Calu3 (cell line): ENCODE results near the gene PLAC1. TPM values are rescaled to one million over a fixed set of nuclear protein-coding genes. Genes with fewer than 3 reads are reported as not detected.

ENCODE experiments used
- BruUV-seq: library from RNA; stranded (reverse); fragments of 400-500 nt; replicated peaks from 2 replicates; lab custom pipeline; 2021; lab: Mats Ljungman, UMichigan
- CTCF ChIA-PET: fragments of 300-600 bp; sonication (Branson Sonifier 250); formaldehyde crosslinking; loops from one replicate; lab custom pipeline; 2022; ENCODE audit warnings: antibody characterized with exemption; lab: Charles Lee
- DNase-seq: peaks from one replicate; pipeline ENCODE4 v3.0.0; 2022
- H3K27ac Mint-ChIP-seq: one replicate; pipeline ENCODE4 v1.8.0; 2022; ENCODE audit warnings: mixed read lengths; ENCODE audit not compliant: unreplicated experiment
- H3K27me3 Mint-ChIP-seq: one replicate; pipeline ENCODE4 v1.8.0; 2022; ENCODE audit warnings: mixed read lengths; ENCODE audit not compliant: unreplicated experiment
- H3K36me3 Mint-ChIP-seq: one replicate; pipeline ENCODE4 v1.8.0; 2022; ENCODE audit warnings: mild to moderate bottlenecking, moderate library complexity, mixed read lengths; ENCODE audit not compliant: insufficient read depth, unreplicated experiment
- H3K4me1 Mint-ChIP-seq: one replicate; pipeline ENCODE4 v1.8.0; 2022; ENCODE audit warnings: mild to moderate bottlenecking, low read depth, mixed read lengths; ENCODE audit not compliant: unreplicated experiment
- H3K4me3 Mint-ChIP-seq: one replicate; pipeline ENCODE4 v1.8.0; 2022; ENCODE audit warnings: mild to moderate bottlenecking, low read depth, moderate library complexity, mixed read lengths; ENCODE audit not compliant: unreplicated experiment
- H3K9me3 Mint-ChIP-seq: one replicate; pipeline ENCODE4 v1.8.0; 2022; ENCODE audit warnings: low read depth, mixed read lengths; ENCODE audit not compliant: unreplicated experiment
- intact Hi-C: fragments of 100-400 bp; cut with micrococcal nuclease; formaldehyde crosslinking; loops from one replicate; pipeline ENCODE4 v1.10.0; 2022; ENCODE audit not compliant: unreplicated experiment
- total RNA-seq: library from RNA; stranded (reverse); gene quantifications from 2 replicates; pipeline ENCODE4 v1.2.3, GENCODE V29; 2022
- TF ChIP-seq, protein P1 (sequence below): fragments of 200-600 bp; IDR thresholded peaks from one replicate; pipeline ENCODE4 v1.8.0; 2022; ENCODE audit warnings: antibody characterized with exemption; ENCODE audit not compliant: unreplicated experiment

Gene PLAC1
- total RNA-seq, 1 experiment from 2014 or later = not detected

GRCh38 chrX:134694333-134695322, 36.4 kb upstream of the PLAC1 start:
- TF ChIP-seq, protein P1, sequence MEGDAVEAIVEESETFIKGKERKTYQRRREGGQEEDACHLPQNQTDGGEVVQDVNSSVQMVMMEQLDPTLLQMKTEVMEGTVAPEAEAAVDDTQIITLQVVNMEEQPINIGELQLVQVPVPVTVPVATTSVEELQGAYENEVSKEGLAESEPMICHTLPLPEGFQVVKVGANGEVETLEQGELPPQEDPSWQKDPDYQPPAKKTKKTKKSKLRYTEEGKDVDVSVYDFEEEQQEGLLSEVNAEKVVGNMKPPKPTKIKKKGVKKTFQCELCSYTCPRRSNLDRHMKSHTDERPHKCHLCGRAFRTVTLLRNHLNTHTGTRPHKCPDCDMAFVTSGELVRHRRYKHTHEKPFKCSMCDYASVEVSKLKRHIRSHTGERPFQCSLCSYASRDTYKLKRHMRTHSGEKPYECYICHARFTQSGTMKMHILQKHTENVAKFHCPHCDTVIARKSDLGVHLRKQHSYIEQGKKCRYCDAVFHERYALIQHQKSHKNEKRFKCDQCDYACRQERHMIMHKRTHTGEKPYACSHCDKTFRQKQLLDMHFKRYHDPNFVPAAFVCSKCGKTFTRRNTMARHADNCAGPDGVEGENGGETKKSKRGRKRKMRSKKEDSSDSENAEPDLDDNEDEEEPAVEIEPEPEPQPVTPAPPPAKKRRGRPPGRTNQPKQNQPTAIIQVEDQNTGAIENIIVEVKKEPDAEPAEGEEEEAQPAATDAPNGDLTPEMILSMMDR = no peak
- Mint-ChIP-seq H3K27ac (no peak overlapping the region), H3K4me3 (no peak overlapping the region), H3K36me3 (no peaks in the 10 kb centered on the region), H3K9me3 (no peaks in the 10 kb centered on the region), H3K27me3 (no peaks in the 10 kb centered on the region), H3K4me1 (no peaks in the 10 kb centered on the region)
- BruUV-seq = no TSS peak
- CTCF ChIA-PET = no interaction called here
- DNase-seq = no peak
- intact Hi-C loops = no loop called here

DNA sequence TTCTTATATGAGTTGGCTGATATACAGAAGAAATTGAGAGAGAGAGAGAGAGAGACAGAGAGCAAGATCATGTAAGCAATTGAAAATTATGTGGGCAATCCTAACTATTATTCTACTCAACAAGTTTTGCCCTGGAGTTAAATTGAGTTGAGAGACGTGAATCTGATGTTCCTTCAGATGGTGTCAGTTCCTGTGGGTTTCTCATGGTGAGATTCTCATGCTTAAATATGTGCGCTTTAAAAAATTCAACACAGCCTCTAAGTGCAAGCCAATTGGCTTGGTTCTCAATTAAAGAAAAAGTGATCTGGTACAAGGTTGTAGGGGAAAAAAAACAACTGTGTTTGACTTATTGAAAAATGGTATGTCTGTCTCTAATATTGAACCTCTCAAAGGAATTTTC, 35.4 kb upstream of the PLAC1 start:
- Mint-ChIP-seq H3K36me3 (no peaks in the 10 kb centered on the region), H3K4me3 (no peak overlapping the region), H3K9me3 (no peaks in the 10 kb centered on the region), H3K4me1 (no peaks in the 10 kb centered on the region), H3K27me3 (no peaks in the 10 kb centered on the region), H3K27ac (no peak overlapping the region)
- CTCF ChIA-PET = no interaction called here
- intact Hi-C loops = no loop called here
- TF ChIP-seq, protein P1 = no peak
- no TSS peak for BruUV-seq
- DNase-seq = no peak

DNA sequence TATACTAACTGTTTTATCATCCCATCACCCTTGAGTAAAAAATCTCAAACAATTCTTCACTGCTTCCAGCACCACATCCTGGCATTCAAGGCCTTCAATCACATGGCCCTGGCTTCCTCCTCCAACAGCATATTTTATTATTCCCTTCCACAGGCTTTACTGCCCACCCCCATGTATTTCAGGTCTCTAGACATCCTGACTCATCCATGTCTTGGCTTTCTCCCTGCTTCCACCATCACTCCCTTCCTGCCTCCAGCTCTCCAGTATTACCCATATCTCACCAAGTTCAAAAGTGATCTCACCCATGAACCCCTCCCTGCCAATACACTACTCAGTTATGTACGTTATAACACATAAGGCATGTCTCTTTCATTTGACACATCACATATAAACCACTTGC, 34.7 kb upstream of the PLAC1 start:
- no peaks in the 10 kb centered on the region for H3K9me3 Mint-ChIP-seq
- intact Hi-C loops = no loop called here
- no peak for DNase-seq
- no peak overlapping the region for H3K27ac Mint-ChIP-seq
- no peaks in the 10 kb centered on the region for H3K36me3 Mint-ChIP-seq
- no peaks in the 10 kb centered on the region for H3K27me3 Mint-ChIP-seq
- H3K4me3 Mint-ChIP-seq = no peak overlapping the region
- CTCF ChIA-PET = no interaction called here
- no peaks in the 10 kb centered on the region for H3K4me1 Mint-ChIP-seq
- BruUV-seq = no TSS peak
- TF ChIP-seq, protein P1 = no peak

GRCh38 chrX:134692233-134692632, 34.0 kb upstream of the PLAC1 start:
- DNase-seq = no peak
- TF ChIP-seq, protein P1 = no peak
- H3K27me3 Mint-ChIP-seq = no peaks in the 10 kb centered on the region
- BruUV-seq = no TSS peak
- CTCF ChIA-PET = no interaction called here
- H3K4me1 Mint-ChIP-seq = no peaks in the 10 kb centered on the region
- no peaks in the 10 kb centered on the region for H3K9me3 Mint-ChIP-seq
- intact Hi-C loops = no loop called here
- H3K4me3 Mint-ChIP-seq = no peak overlapping the region
- H3K27ac Mint-ChIP-seq = no peak overlapping the region
- H3K36me3 Mint-ChIP-seq = no peaks in the 10 kb centered on the region
